Activated effector memory CD4-positive, alpha-beta T cell treated with anti-CD3 and anti-CD28 coated beads, Interleukin-2, amount 50 U/mL, for 16 hours (primary cell): ENCODE results near the gene SPRR1A.

ENCODE experiments used
- DNase-seq: peaks from one replicate; pipeline ENCODE4 v3.0.0-alpha.2; 2020

Gene SPRR1A

GRCh38 chr1:152983743-152984142 lies at the start of gene SPRR1A:
Gene SPRR1A, plus strand, starts transcription at chr1:152984081. Its CDS starts 1,150 bp downstream, at chr1:152985231.
- no peak for DNase-seq

GRCh38 chr1:152940614-152941013 lies 43.3 kb upstream of the SPRR1A start:
- no peak for DNase-seq

- no peak for DNase-seq
These were observed 42.7 kb upstream of the SPRR1A start for GRCh38 chr1:152941037-152941711.

GRCh38 chr1:152942161-152942560 lies 41.7 kb upstream of the SPRR1A start:
- DNase-seq, result no peak

- DNase-seq, result no peak
These were observed 37.6 kb upstream of the SPRR1A start for GRCh38 chr1:152946248-152946647.

- DNase-seq, result no peak
These were observed 37.1 kb upstream of the SPRR1A start, which contains the start of gene SPRR5 for GRCh38 chr1:152946651-152947256. Gene SPRR5, plus strand, starts transcription at chr1:152947206. Its CDS starts 1,349 bp downstream, at chr1:152948555.

GRCh38 chr1:152951711-152952110 lies 32.2 kb upstream of the SPRR1A start:
- no peak for DNase-seq

GRCh38 chr1:152953761-152954160 lies 30.1 kb upstream of the SPRR1A start:
- DNase-seq, result no peak

GRCh38 chr1:152954436-152954835 lies 29.4 kb upstream of the SPRR1A start:
- no peak for DNase-seq

GRCh38 chr1:152957561-152957960 lies 26.3 kb upstream of the SPRR1A start:
- no peak for DNase-seq

- no peak for DNase-seq
These were observed 24.6 kb upstream of the SPRR1A start for GRCh38 chr1:152959273-152959672.

GRCh38 chr1:152959801-152960451 lies 24.0 kb upstream of the SPRR1A start:
- DNase-seq, result no peak

GRCh38 chr1:152960452-152961044 lies 23.3 kb upstream of the SPRR1A start:
- DNase-seq, result no peak

- DNase-seq, result no peak
These were observed 22.5 kb upstream of the SPRR1A start for GRCh38 chr1:152961226-152961891.

- DNase-seq, result no peak
These were observed 20.9 kb upstream of the SPRR1A start for GRCh38 chr1:152962876-152963415.

GRCh38 chr1:152964536-152964935 lies 19.3 kb upstream of the SPRR1A start:
- DNase-seq, result no peak

- no peak for DNase-seq
These were observed 18.0 kb upstream of the SPRR1A start for GRCh38 chr1:152965853-152966252.

GRCh38 chr1:152967201-152967600 lies 16.7 kb upstream of the SPRR1A start:
- DNase-seq, result no peak

GRCh38 chr1:152968248-152968647 lies 15.6 kb upstream of the SPRR1A start:
- DNase-seq, result no peak

GRCh38 chr1:152969036-152969435 lies 14.8 kb upstream of the SPRR1A start:
- DNase-seq, result no peak

- no peak for DNase-seq
These were observed 13.4 kb upstream of the SPRR1A start, which contains the start of gene SPRR4 for GRCh38 chr1:152970495-152970894. Gene SPRR4, plus strand, starts transcription at chr1:152970648. Its CDS starts 1,243 bp downstream, at chr1:152971891.

- DNase-seq, result no peak
These were observed 11.5 kb upstream of the SPRR1A start for GRCh38 chr1:152972196-152972886.
